C4-2B (cell line): ENCODE data around the gene DNAJC17.
A peak's percentile ranks its signal among the peaks of the same experiment; 100 is the strongest.

Source experiments
- ZFX ChIP-seq: fragments of 450-650 bp; IDR thresholded peaks from 2 replicates; pipeline ENCODE4 v1.6.1; 2017
- TF ChIP-seq, protein P1 (sequence below): fragments of 450-650 bp; conservative IDR thresholded peaks from 2 replicates; pipeline ENCODE4 v1.5.1; 2017; ENCODE audit warnings: mild to moderate bottlenecking

DNA sequence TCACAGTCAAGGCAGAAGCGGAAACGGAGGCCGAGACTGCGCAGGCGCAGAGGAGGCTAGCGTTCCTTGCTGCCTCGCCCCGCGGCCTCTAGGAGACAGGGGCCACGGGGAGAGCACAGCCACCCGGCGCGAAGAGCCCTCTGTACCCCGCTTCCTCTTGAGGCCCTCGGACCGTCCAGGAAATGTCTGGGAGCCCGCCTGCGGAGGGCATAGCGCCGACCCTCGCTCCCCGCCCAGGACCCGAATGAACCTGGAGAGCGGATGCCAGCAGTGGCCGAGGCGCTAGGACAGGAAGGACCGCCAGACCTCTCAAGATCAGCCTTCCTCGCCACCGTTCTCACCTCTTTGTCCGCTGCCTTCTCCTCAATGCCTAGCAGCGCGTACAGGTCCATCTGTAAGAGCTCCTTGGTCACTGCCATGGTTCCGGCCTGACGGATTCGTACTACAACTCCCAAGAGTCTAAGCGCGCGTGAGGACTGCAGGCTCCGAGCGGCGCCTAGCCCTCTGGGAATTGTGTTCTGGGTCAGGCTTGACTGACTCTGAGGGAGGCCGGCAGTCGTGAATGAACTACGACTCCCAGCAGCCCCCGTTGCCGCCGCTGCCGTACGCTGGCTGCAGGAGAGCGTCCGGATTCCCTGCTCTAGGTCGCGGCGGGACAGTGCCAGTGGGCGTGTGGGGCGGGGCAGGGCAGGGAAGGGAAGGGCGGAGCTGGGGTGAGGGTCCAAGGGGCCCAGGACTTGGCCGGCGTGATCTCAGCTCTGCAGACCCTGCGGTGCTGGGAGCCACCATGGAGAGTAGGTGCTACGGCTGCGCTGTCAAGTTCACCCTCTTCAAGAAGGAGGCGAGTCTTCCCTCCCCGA, at the start of gene DNAJC17, which contains the start of gene ZFYVE19:
- TF ChIP-seq, protein P1, sequence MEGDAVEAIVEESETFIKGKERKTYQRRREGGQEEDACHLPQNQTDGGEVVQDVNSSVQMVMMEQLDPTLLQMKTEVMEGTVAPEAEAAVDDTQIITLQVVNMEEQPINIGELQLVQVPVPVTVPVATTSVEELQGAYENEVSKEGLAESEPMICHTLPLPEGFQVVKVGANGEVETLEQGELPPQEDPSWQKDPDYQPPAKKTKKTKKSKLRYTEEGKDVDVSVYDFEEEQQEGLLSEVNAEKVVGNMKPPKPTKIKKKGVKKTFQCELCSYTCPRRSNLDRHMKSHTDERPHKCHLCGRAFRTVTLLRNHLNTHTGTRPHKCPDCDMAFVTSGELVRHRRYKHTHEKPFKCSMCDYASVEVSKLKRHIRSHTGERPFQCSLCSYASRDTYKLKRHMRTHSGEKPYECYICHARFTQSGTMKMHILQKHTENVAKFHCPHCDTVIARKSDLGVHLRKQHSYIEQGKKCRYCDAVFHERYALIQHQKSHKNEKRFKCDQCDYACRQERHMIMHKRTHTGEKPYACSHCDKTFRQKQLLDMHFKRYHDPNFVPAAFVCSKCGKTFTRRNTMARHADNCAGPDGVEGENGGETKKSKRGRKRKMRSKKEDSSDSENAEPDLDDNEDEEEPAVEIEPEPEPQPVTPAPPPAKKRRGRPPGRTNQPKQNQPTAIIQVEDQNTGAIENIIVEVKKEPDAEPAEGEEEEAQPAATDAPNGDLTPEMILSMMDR: no peak
- peak; percentile 90 for TF ChIP-seq ZFX
